ENCODE data around the gene AK9.
"Not testable (repeated sequence)": the region's sequence is repeated elsewhere in the genome, so short reads cannot be mapped to it uniquely, and the experiment has no call there.

Gene AK9

GRCh38 chr6:109696355-109696754 is 5.4 kb upstream of the AK9 start:
- no peak for DNase-seq (ENCODE audit: low spot score)

GRCh38 chr6:109695468-109695867 is 4.5 kb upstream of the AK9 start:
- DNase-seq (ENCODE audit: low spot score): no peak

DNA sequence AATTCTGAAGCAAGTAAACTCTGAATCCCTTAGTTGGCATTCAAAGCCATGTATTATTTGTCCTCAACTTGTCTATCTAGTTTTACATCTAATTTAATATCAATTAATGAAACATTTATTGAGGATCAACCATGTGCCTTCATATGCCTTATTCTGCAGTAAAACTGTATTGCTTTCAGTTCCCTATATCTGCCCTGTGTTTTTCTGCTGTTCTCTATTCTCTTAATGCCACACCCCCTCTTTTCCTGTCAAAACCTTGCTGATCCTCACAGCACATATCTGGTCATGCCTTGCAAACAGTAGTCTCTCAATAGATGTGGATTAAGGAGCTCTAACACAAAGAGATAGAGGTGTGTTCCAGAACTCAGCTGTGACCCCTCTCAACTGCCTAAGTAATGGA is 2.1 kb upstream of the AK9 start:
- DNase-seq (ENCODE audit: low spot score): no peak

GRCh38 chr6:109690373-109690736 is 647 bp downstream of the AK9 start:
- DNase-seq (ENCODE audit: low spot score): peak; percentile 53

DNA sequence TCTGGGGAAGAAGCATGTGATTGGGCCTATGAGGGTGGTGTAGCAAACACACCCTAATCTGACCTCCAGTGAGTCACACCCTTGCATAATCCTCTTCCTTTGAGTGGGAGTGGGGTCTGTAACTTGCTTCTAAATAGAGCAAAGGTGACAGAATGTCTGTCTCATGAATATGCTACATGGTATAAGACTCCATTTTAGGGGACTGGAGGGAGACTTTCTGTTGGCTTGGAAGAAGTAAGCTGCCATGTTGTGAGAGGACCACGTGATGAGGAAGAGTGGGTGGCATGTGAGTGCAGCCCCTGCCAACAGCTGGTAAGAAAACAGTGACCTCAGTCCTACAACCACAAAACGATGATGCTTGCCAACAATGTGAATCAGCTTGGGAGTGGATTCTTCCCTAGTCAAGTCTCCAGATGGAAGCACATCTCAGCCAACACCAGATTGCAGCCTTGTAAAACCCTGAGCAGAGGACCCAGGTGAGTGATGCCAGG is 3.7 kb downstream of the AK9 start:
- DNase-seq (ENCODE audit: low spot score): no peak

GRCh38 chr6:109686566-109687265 is 4.3 kb downstream of the AK9 start:
- no peak for DNase-seq (ENCODE audit: low spot score)

GRCh38 chr6:109678661-109679505 is 12.1 kb downstream of the AK9 start:
- DNase-seq (ENCODE audit: low spot score): not testable (repeated sequence)

DNA sequence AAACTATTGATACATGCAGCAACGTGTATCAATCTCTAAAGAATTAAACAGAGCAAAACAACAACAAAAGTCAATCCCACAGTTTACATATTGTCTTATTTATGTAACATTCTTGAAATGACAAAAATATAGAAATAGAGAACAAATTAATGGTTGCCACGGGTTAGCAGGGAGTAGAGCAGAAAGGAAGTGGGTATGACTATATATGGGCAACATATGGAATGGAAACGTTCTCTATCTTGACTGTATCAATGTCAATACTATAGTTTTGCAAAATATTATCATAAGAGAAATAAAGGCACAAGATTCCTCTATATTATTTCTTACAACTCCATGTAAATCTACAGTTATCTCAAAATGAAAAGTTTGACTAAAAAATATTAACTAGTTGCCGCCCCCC is 12.8 kb downstream of the AK9 start:
- DNase-seq (ENCODE audit: low spot score): no peak

DNA sequence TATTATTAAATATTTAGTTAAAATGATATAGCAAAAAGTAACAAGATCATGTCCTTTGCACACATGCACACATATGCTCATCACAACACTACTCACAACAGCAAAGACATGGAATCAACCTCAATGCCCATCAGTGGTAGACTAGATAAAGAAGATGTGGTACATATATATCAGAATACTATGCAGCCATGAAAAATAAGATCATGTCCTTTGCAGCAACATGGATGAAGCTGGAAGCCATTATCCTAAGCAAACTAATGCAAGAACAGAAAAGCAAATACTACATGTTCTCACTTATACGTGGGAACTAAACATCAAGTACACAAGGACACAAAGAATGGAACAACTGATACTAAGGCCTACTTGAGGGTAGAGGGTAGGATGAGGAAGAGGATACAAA is 14.3 kb downstream of the AK9 start:
- DNase-seq (ENCODE audit: low spot score): no peak

DNA sequence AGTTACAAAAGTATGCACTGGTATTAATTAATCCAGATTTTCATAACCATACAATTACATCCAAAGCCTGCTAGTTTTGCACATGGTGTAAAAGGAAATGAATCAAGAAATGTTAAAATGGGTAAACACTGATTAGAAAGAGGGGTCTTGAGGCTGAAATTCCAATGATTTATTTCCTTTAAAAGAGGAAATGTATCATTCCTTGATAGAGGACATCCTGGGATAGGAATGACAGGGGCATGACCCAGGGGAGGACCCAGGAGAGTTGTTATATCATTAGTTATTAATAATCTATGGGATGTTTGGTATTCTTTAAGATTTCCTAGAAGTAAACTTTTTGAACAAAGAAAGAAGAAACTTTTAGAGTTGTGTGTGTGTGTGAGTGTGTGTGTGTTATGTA is 18.2 kb downstream of the AK9 start:
- no peak for DNase-seq (ENCODE audit: low spot score)

DNA sequence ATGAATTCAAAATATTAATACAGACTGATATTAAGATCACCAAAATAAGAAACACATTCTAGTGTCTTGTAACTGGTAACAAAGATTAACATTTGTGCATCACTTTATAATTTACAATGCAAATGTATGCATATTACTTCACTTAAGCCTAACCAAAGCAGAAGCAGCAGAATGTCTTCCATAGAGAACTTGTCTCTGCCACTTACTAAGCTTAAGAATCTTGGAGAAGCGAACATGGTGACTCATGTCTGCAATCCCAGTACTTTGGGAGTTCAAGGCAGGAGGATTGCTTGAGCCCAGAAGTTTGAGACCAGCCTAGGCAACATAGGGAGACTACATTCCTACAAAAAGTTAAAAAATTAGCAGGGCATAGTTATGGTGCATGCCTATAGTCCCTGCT is 18.8 kb downstream of the AK9 start:
- DNase-seq (ENCODE audit: low spot score): no peak

DNA sequence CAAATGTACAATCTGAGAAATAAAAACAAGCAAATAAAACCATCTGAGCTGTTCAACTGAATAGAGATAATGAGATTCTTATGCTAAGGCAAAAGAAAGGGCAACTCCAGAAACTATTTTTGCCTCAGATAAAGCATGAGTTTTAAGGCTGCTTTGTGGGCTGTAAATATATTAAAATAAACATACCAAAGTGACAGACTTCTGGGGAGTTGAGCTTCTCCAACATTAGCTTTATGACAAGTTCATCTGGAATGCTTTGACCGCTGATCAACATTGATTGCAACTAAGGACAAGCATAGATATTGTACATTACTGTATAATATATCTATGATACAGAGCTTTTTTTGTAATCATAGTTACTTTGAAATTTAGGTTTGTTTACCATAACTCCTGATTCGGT is 19.3 kb downstream of the AK9 start:
- no peak for DNase-seq (ENCODE audit: low spot score)

- no peak for DNase-seq (ENCODE audit: low spot score)
These were observed 21.2 kb downstream of the AK9 start for GRCh38 chr6:109669811-109670210.

DNA sequence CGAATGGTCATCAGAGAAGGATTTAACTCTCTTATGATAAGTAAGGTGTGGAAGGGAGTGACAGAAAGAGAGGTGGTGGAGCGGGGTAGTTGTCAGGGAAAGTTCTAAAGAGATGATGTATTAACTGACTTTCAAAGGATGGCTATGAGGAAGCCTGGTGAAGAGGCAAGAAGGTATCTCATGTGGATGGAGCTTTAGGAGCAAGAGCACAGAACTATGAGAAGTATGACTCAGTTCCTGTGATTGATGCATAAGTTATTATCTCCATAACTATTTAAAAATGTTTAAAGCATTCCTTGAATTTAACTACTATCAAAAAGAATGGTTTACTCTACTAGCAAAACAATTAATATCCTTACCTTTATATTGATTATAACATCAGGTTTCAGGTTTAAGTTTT is 28.8 kb downstream of the AK9 start:
- no peak for DNase-seq (ENCODE audit: low spot score)

DNA sequence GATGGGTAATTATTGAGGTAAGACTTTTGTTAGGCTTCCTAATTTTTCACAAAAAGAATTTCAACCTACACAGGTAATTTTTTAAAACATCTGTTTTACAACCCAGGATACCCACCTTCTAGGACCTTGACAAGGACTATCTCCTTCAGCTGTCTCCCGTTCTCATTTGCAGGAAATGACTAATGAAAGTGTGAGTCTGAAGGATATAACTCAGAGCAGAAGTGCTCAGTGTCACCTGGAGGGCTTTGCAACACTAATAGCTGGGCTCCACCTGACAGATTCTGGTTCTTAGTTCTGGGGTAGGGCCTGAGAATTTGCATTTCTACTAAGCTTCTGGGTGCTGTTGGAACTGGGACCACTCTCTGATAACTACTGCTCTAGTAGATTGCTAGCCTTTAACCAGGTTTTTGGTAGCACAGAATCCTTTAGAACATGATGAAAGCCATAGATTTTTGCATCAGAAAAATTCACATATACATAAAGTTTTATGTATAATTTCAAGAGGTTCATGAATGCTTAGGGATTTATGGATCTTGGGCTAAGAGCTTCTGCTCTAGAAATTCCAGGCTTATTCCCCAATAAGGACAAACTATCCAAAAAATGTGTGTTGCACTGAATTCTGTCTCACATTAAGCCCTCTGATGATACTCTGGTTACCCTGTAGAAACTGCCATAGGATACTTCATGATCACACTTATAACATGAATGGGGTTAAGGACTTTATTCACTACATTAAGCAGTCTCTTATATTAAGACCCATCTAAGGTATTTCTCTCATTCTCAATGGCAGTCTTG is 30.3 kb downstream of the AK9 start:
- no peak for DNase-seq (ENCODE audit: low spot score)

DNA sequence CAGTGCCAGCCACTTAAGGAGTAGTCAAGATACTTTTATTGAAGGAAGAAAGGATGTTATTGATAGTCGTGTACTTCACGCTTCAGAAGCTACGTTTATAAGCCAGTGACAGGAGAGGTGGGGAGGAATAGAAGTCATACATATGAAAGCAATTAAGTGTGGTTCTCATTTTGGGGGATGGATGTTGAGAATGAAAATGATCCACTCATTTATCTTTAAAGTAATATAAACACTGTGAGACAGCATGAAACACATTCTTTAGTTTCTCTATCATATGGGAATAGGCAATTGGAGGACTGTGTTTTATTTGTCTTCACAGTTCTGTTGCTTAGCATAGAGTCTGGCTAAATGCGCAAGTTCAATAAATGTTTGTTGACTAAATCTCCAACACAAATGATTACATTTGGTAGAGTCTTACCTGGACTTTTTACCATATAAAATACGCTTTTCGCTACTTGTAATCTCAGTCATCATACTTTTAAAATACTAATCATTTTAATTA is 35.2 kb downstream of the AK9 start:
- DNase-seq (ENCODE audit: low spot score): no peak

GRCh38 chr6:109653264-109653663 is 37.7 kb downstream of the AK9 start:
- DNase-seq (ENCODE audit: low spot score): no peak

DNA sequence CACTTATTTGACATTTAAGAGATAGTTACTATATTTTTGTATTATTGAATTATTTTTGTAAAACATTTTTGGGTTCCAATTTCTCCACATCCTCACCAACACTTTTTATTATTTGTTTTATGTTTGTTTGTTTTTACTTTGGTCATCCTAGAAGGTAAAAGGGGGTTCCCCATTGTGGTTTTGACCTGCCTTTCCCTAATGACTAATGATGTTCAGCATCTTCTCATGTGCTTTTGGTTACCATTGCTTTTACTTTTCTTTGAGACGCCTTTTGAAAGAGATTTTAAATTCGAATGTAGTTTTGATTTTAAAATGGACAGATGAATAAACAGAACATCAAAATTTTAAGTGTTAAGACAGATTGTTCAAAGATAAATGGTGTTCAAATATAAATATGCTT is 46.9 kb downstream of the AK9 start:
- no peak for DNase-seq (ENCODE audit: low spot score)

GRCh38 chr6:109632405-109632804 is 58.6 kb downstream of the AK9 start:
- DNase-seq (ENCODE audit: low spot score): no peak

DNA sequence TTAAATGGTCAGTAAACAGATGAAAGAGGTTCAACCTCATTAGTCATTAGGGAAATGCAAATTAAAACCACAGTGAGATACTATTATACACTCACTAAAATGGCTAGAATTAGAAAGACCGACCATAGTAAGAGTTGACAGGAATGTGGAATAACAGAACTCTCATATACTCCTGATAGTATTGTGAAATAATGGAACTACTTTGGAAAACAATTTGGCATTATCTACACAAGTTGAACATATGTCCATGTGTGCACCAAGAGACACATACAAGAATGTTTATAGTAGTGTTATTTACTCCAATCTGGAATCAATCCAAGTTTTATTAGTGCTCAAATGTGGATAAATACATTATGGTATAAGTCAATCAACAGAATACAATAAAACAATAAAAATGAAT is 59.6 kb downstream of the AK9 start:
- no peak for DNase-seq (ENCODE audit: low spot score)

DNA sequence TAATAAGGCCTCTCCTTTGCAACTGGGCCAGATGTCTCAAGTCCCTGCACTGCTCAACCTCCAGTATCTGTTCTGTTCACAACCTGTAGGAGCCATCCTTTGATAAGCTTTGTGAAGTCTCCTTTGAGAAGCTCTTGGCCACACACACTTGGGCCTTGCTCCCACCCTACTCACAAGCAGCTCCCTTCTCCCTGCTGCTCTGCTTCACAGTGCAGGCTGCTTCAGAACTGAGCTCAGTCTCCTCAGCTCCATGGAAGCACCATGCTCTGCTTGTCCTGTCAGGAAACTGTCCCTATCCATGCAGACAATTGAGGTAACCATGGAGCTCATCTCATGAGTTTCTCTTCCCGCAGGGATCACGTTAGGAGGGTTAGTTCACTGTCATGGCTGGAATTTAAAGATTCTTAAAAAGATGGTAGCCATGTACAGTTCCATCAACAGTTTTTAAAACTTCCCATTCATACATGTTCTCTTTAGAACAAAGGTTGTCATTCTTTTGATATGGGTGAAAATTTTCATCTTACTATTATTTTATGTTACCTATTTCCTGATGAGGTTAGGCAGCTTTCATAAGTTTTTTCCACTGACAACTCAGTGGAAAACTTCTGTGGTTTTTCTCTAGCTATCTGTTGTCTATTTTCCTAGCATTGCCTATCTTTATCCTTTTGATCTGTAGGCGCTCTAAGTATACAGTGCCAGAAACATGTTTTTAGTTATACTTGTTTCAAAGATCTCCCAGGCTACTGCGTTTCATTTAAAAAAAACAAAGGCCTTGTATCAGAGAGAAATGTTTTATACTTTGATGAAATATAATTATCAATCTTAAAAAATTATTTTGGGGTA is 62.6 kb downstream of the AK9 start:
- no peak for DNase-seq (ENCODE audit: low spot score)

Data from SK-N-DZ (cell line).